Measurements from ENCODE around the gene EGR2. TPM values are rescaled to one million over a fixed set of nuclear protein-coding genes. Genes with fewer than 3 reads are reported as not detected.

Gene EGR2
- total and polyA plus RNA-seq, 10 donors: 0.94 to 16.8 (median 3.2) TPM

GRCh38 chr10:62819141-62819920, 3.2 kb upstream of the EGR2 start:
- Histone ChIP-seq H3K4me1 (peaks cover 20 to 45% (median 40%) of the 10 kb centered on the region in 6 donors), H3K36me3 (no peaks in the 10 kb centered on the region), H3K9me3 (no peaks in the 10 kb centered on the region), H3K4me3 (peak overlapping the region in 2 of 8 donors; percentile 85 to 98), H3K27me3 (replicated peaks in 1 of 7) (peaks cover 0 to 54% (median 32%) of the 10 kb centered on the region in 7 donors), H3K27ac (no peak overlapping the region)
- no peak for TF ChIP-seq CTCF (IDR thresholded peaks at IDR 0.05 in 8 of 11, conservative IDR thresholded peaks at IDR 0.05 in 3 of 11)
- TF ChIP-seq POLR2A (IDR thresholded peaks at IDR 0.05): no peak
- no peak for TF ChIP-seq POLR2AphosphoS5 (IDR thresholded peaks at IDR 0.05)
- no peak for DNase-seq
- intact Hi-C loops (cut with DNase I; ENCODE audit: low total_unique reads): loop anchor here (10.0 kb wide), 1 partner anchor 205 kb away; no protein-coding TSS in a partner anchor
- WGBS, 5 donors: 42 to 51% (median 48%) methylated on average over 19 of the region's 19 CpGs

- H3K36me3 ChIP-seq: no peaks in the 10 kb centered on the region
- 3 to 6% (median 4%) methylated on average over 25 to 65 of the region's 65 CpGs for WGBS, 5 donors
- H3K27ac ChIP-seq: no peak overlapping the region
- H3K9me3 ChIP-seq: no peaks in the 10 kb centered on the region
- H3K4me3 ChIP-seq: peak overlapping the region; percentile 69 to 98 (median 89)
- DNase-seq: peak; percentile 89
- TF ChIP-seq POLR2A (IDR thresholded peaks at IDR 0.05) (no peak), POLR2AphosphoS5 (IDR thresholded peaks at IDR 0.05) (no peak), CTCF (IDR thresholded peaks at IDR 0.05 in 8 of 11, conservative IDR thresholded peaks at IDR 0.05 in 3 of 11) (no peak)
- H3K4me1 ChIP-seq: peaks cover 20 to 53% (median 43%) of the 10 kb centered on the region in 6 donors
- H3K27me3 ChIP-seq (replicated peaks in 1 of 7): peaks cover 0 to 62% (median 32%) of the 10 kb centered on the region in 7 donors
- intact Hi-C loops (cut with DNase I; ENCODE audit: low total_unique reads): loop anchor here (10.0 kb wide), 1 partner anchor 204 kb away; no protein-coding TSS in a partner anchor
Measured at GRCh38 chr10:62818426-62819011, 2.4 kb upstream of the EGR2 start.

- peak overlapping the region in 7 of 8 donors; percentile 88 to 93 (median 90) for H3K27ac ChIP-seq
- peaks cover 0 to 68% (median 32%) of the 10 kb centered on the region in 7 donors for H3K27me3 ChIP-seq (replicated peaks in 1 of 7)
- H3K4me3 ChIP-seq: peak overlapping the region; percentile 69 to 98 (median 89)
- peak; percentile 67 to 96 (median 92) for TF ChIP-seq CTCF (IDR thresholded peaks at IDR 0.05 in 8 of 11, conservative IDR thresholded peaks at IDR 0.05 in 3 of 11)
- peak; percentile 14 to 75 (median 44) for TF ChIP-seq POLR2AphosphoS5 (IDR thresholded peaks at IDR 0.05)
- no peak for TF ChIP-seq POLR2A (IDR thresholded peaks at IDR 0.05)
- intact Hi-C loops (cut with DNase I; ENCODE audit: low total_unique reads): loop anchor here (10.0 kb wide), 1 partner anchor 203 kb away; no protein-coding TSS in a partner anchor
- H3K36me3 ChIP-seq: no peaks in the 10 kb centered on the region
- peak; percentile 97 for DNase-seq
- H3K4me1 ChIP-seq: peaks cover 20 to 58% (median 43%) of the 10 kb centered on the region in 6 donors
- H3K9me3 ChIP-seq: no peaks in the 10 kb centered on the region
- WGBS, 5 donors: 1 to 2% (median 2%) methylated on average over 32 to 51 of the region's 51 CpGs
Measured at GRCh38 chr10:62817766-62818425, 1.7 kb upstream of the EGR2 start.

Data from spleen (tissue), 11 donors.